HUES48 (cell line): Measurements from ENCODE around the gene FMOD.

Source experiments
- H3K27ac ChIP-seq: one replicate; pipeline ENCODE4 v1.7.0; 2013; ENCODE audit warnings: low read depth, low read length, inconsistent platforms
- H3K27me3 ChIP-seq: 2 replicates; pipeline ENCODE4 v1.6.1; 2013; ENCODE audit warnings: mild to moderate bottlenecking, low read length; ENCODE audit not compliant: control insufficient read depth, insufficient read depth
- H3K36me3 ChIP-seq: 2 replicates; pipeline ENCODE4 v1.6.1; 2013; ENCODE audit warnings: low read length; ENCODE audit not compliant: control insufficient read depth, insufficient read depth
- H3K4me1 ChIP-seq: 2 replicates; pipeline ENCODE4 v1.6.1; 2013; ENCODE audit warnings: mild to moderate bottlenecking, low read length; ENCODE audit not compliant: control insufficient read depth, insufficient read depth
- H3K4me3 ChIP-seq: 2 replicates; pipeline ENCODE4 v1.5.1; 2013; ENCODE audit warnings: mild to moderate bottlenecking, low read depth, low read length
- H3K9ac ChIP-seq: 2 replicates; pipeline ENCODE4 v1.6.1; 2013; ENCODE audit warnings: mild to moderate bottlenecking, low read depth, low read length, moderate library complexity
- H3K9me3 ChIP-seq: 2 replicates; pipeline ENCODE4 v1.6.1; 2013; ENCODE audit warnings: low read length; ENCODE audit not compliant: control insufficient read depth, insufficient read depth

FMOD gene

DNA sequence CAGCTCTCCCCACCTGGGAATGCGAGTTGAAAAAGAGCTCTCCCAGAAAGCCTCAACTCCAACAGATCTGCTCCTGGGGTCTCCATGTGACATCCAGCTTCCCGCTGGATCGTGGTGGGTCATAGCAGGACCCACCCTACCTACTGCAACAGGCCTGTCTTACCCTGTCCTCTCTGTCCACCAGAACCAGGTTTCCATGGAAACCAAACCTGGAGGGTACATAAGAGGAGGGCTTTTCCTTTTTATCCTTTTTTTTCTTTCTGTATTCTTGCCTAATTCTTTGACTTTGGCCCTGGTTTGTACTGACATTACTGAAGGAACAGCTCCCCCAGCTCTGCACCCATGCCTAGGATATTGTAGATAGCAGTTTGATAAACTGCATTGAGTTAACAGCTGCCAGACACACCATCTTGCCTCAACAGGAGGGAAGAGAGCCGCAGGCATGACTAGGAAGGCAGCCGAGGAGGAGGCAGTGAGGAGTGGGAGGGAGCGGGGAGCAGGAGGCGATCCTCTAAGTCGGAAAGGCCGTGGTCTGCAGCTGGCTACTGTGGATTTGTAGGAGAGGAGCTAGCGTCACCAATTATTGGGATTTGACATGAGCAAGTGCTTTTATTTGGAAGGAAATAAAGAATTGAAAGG is 9.7 kb upstream of the FMOD start:
- no peak overlapping the region for H3K4me3 ChIP-seq
- no peaks in the 10 kb centered on the region for H3K4me1 ChIP-seq
- H3K27ac ChIP-seq = no peak overlapping the region
- H3K27me3 ChIP-seq = no peaks in the 10 kb centered on the region; the same call in 1 of the 2 replicates
- no peak overlapping the region for H3K9ac ChIP-seq
- no peaks in the 10 kb centered on the region for H3K9me3 ChIP-seq
- H3K36me3 ChIP-seq = no peaks in the 10 kb centered on the region

- Histone ChIP-seq H3K27me3 (no peaks in the 10 kb centered on the region; the same call in 1 of the 2 replicates), H3K27ac (no peak overlapping the region), H3K9me3 (no peaks in the 10 kb centered on the region), H3K4me1 (no peaks in the 10 kb centered on the region), H3K4me3 (no peak overlapping the region), H3K36me3 (no peaks in the 10 kb centered on the region), H3K9ac (no peak overlapping the region)
Measured at GRCh38 chr1:203359010-203359571, 8.2 kb upstream of the FMOD start.

DNA sequence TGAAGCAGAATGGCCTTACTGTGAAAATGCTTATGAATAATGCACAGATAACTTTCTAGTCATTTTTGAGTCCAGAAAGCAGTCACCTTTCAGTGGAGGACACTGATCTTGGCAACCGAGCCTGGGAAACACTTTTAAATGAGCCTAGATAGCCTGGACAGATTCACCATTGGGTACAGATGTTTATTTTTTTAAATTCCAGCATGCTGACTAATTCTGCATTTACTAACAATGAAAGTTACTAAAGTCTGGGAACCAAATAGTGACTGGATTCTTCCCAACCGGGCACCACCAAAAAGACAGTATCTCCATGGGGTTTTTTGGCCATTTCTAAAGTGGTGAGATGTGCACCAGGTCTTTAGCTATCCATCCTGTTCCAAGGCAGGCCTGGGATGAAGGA is 3.3 kb upstream of the FMOD start:
- no peaks in the 10 kb centered on the region for H3K36me3 ChIP-seq
- H3K9ac ChIP-seq = no peak overlapping the region
- no peaks in the 10 kb centered on the region for H3K4me1 ChIP-seq
- H3K27me3 ChIP-seq = no peaks in the 10 kb centered on the region; the same call in 1 of the 2 replicates
- no peaks in the 10 kb centered on the region for H3K9me3 ChIP-seq
- H3K4me3 ChIP-seq = no peak overlapping the region
- H3K27ac ChIP-seq = no peak overlapping the region

- Histone ChIP-seq H3K9me3 (no peaks in the 10 kb centered on the region), H3K27me3 (no peaks in the 10 kb centered on the region; the same call in 1 of the 2 replicates), H3K4me3 (no peak overlapping the region), H3K36me3 (no peaks in the 10 kb centered on the region), H3K9ac (no peak overlapping the region), H3K4me1 (no peaks in the 10 kb centered on the region), H3K27ac (no peak overlapping the region)
Measured at GRCh38 chr1:203353486-203353885, 2.6 kb upstream of the FMOD start.

DNA sequence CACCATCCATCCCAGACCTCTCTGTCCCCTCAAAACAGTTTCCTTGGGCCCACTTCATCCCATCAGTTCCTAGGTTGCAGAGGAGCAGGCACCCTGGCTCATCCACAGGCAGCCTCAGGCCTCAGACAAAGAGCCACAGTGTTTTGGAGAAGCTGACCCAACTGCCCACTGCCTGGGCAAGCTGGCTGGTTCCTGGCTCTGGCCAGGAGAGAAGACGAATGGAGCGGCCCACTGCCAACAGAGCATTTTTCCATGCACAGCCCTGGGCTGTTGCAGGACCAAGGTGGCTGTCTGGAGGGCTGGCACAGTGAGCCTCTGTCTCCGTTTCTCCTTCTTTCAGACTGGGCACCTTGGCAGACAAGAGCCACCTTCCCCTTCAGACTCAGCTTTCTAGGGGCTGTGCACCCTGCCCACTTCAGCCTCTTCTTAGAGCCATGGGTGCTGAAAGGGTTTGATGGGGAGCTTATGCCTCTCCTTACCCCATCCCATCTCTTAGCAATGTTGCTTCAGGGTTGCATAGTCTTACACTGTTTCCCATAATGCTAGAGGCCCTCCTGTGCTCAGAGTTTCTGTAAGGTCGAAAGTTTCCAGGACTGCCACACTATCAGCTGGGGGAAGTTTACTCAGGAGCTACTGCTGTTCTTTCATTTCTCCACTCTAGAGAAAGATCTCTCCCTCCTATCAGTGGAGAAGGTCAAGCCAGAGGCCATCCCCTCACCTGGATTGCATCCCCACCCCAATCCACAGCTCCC is 973 bp downstream of the FMOD start:
- Histone ChIP-seq H3K9me3 (no peaks in the 10 kb centered on the region), H3K27ac (no peak overlapping the region), H3K36me3 (no peaks in the 10 kb centered on the region), H3K9ac (no peak overlapping the region), H3K4me3 (no peak overlapping the region), H3K4me1 (no peaks in the 10 kb centered on the region), H3K27me3 (no peaks in the 10 kb centered on the region)

- H3K4me1 ChIP-seq = no peaks in the 10 kb centered on the region
- no peak overlapping the region for H3K9ac ChIP-seq
- no peaks in the 10 kb centered on the region for H3K36me3 ChIP-seq
- H3K27me3 ChIP-seq = no peaks in the 10 kb centered on the region
- H3K4me3 ChIP-seq = no peak overlapping the region
- no peak overlapping the region for H3K27ac ChIP-seq
- no peaks in the 10 kb centered on the region for H3K9me3 ChIP-seq
Measured at GRCh38 chr1:203349166-203349565, 1.8 kb downstream of the FMOD start.

DNA sequence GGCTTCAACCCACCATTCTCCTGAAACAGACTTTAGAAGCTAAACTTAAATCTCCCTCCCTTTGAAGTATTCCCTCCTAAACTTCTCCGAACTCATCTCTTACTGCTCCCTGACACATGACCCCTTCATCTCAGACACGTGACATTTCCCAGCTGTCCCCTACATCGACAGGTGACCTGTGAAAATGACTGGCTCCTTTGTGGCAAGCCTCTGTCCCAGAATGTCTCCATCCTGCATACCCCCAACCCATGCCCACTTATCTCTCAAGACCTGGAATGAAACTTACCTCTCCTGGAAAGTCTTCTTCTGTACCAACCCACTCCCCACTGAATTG is 4.2 kb downstream of the FMOD start:
- Histone ChIP-seq H3K4me1 (no peaks in the 10 kb centered on the region), H3K27me3 (no peaks in the 10 kb centered on the region), H3K9ac (no peak overlapping the region), H3K27ac (no peak overlapping the region), H3K36me3 (no peaks in the 10 kb centered on the region), H3K9me3 (no peaks in the 10 kb centered on the region), H3K4me3 (no peak overlapping the region)

GRCh38 chr1:203346060-203346768 is 4.7 kb downstream of the FMOD start:
- Histone ChIP-seq H3K27ac (no peak overlapping the region), H3K9me3 (no peaks in the 10 kb centered on the region), H3K4me3 (no peak overlapping the region), H3K4me1 (no peaks in the 10 kb centered on the region), H3K27me3 (no peaks in the 10 kb centered on the region), H3K36me3 (no peaks in the 10 kb centered on the region), H3K9ac (no peak overlapping the region)

DNA sequence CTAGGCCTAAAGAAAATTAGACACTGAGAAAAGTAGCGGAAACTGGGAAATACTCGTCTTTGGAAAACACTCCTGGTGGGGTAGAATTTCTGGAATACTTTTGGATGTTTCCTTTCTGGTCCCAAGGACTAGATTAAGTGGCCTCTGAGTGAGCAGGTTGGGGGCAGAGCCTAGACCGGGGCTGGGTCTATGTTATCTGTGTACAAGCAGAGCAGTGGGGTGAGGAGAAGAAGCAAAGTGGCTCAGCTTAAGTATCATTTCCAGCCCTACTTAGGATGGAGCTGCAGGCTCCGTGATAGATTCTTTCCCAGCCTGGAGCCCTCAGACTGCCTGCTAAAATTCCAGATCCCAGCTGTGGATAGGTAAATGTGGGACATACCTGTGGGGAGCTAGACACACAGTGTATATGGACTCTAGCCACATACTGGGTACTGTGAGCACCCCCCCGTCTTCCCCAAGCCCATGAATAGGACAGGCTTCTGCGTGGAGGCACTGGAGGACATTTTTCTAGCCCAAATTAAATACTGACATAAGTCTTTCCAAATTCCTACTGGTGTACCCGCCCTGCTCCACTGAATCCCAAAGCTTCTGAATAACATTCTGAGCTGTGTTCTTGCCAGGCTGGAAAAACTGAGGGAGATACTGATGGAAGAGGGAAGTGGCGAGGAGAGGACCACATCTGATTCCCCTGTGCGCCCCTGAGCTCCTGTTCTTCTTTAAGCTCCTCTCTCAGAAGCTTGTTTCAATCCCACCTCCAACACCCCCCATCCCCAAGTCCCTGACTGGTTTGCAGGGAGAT is 6.8 kb downstream of the FMOD start:
- Histone ChIP-seq H3K27me3 (no peaks in the 10 kb centered on the region; the same call in 1 of the 2 replicates), H3K4me3 (no peak overlapping the region)

GRCh38 chr1:203342192-203342940 is 8.6 kb downstream of the FMOD start:
- H3K4me3 ChIP-seq = no peak overlapping the region
- no peaks in the 10 kb centered on the region for H3K9me3 ChIP-seq
- no peak overlapping the region for H3K27ac ChIP-seq
- H3K27me3 ChIP-seq = no peaks in the 10 kb centered on the region; the same call in 1 of the 2 replicates
- no peaks in the 10 kb centered on the region for H3K36me3 ChIP-seq
- no peaks in the 10 kb centered on the region for H3K4me1 ChIP-seq
- H3K9ac ChIP-seq = no peak overlapping the region

More for the DNA sequence above, 6.8 kb downstream of the FMOD start:
- Histone ChIP-seq H3K36me3 (no peaks in the 10 kb centered on the region), H3K9me3 (no peaks in the 10 kb centered on the region), H3K27ac (no peak overlapping the region), H3K4me1 (no peaks in the 10 kb centered on the region), H3K9ac (no peak overlapping the region)
